H9 (cell line): ENCODE data around the gene ZNF556. TPM values are rescaled to one million over a fixed set of nuclear protein-coding genes. Genes with fewer than 3 reads are reported as not detected.
"Not testable (repeated sequence)": the region's sequence is repeated elsewhere in the genome, so short reads cannot be mapped to it uniquely, and the experiment has no call there.

Experiments used
- DNase-seq: peaks from one replicate; pipeline ENCODE4 v3.0.0-alpha.2; 2017
- H2AFZ ChIP-seq: one replicate; pipeline ENCODE4 v1.6.1; 2013; ENCODE audit warnings: mild to moderate bottlenecking, low read length, control low read depth, moderate library complexity
- H2AK5ac ChIP-seq: 2 replicates; pipeline ENCODE4 v1.6.1; 2013; ENCODE audit warnings: low read length, control low read depth, mixed read lengths; ENCODE audit not compliant: insufficient read length
- H2BK120ac ChIP-seq: one replicate; pipeline ENCODE4 v1.6.1; 2013; ENCODE audit warnings: low read depth, mild to moderate bottlenecking, low read length, control low read depth, inconsistent platforms; ENCODE audit not compliant: poor library complexity, severe bottlenecking
- H2BK12ac ChIP-seq: 2 replicates; pipeline ENCODE4 v1.6.1; 2013; ENCODE audit warnings: low read length, control low read depth, mixed read lengths, low read depth; ENCODE audit not compliant: insufficient read length
- H2BK15ac ChIP-seq: 2 replicates; pipeline ENCODE4 v1.6.1; 2013; ENCODE audit warnings: low read depth, low read length, control low read depth
- H2BK20ac ChIP-seq: one replicate; pipeline ENCODE4 v1.6.1; 2013; ENCODE audit warnings: low read depth, mild to moderate bottlenecking, low read length, control low read depth, inconsistent platforms; ENCODE audit not compliant: poor library complexity, severe bottlenecking
- H2BK5ac ChIP-seq: 2 replicates; pipeline ENCODE4 v1.6.1; 2013; ENCODE audit warnings: low read length, control low read depth, mixed read lengths; ENCODE audit not compliant: insufficient read length
- H3K14ac ChIP-seq: 2 replicates; pipeline ENCODE4 v1.6.1; 2013; ENCODE audit warnings: low read length, control low read depth; ENCODE audit not compliant: insufficient read depth
- H3K18ac ChIP-seq: 2 replicates; pipeline ENCODE4 v1.6.1; 2013; ENCODE audit warnings: low read depth, mild to moderate bottlenecking, mixed read lengths, low read length, control low read depth; ENCODE audit not compliant: insufficient read length
- H3K23ac ChIP-seq: 2 replicates; pipeline ENCODE4 v1.6.1; 2013; ENCODE audit warnings: low read length, control low read depth, mixed read lengths, low read depth; ENCODE audit not compliant: insufficient read length
- H3K23me2 ChIP-seq: 2 replicates; pipeline ENCODE4 v1.6.1; 2013; ENCODE audit warnings: low read depth, mild to moderate bottlenecking, mixed read lengths, low read length, control low read depth; ENCODE audit not compliant: insufficient read length, poor library complexity, severe bottlenecking
- H3K27ac ChIP-seq: 2 replicates; pipeline ENCODE4 v1.5.1; 2013; ENCODE audit warnings: low read length, control low read depth, mixed read lengths, low read depth; ENCODE audit not compliant: insufficient read length
- H3K27me3 ChIP-seq: 2 replicates; pipeline ENCODE4 v1.6.1; 2013; ENCODE audit warnings: low read length, control low read depth, inconsistent platforms; ENCODE audit not compliant: insufficient read depth
- H3K4ac ChIP-seq: 2 replicates; pipeline ENCODE4 v1.6.1; 2013; ENCODE audit warnings: low read depth, mild to moderate bottlenecking, control low read depth, inconsistent platforms, low read length, moderate library complexity
- H3K4me1 ChIP-seq: 2 replicates; pipeline ENCODE4 v1.6.1; 2013; ENCODE audit warnings: low read length, control low read depth, inconsistent platforms; ENCODE audit not compliant: insufficient read depth
- H3K4me2 ChIP-seq: 2 replicates; pipeline ENCODE4 v1.6.1; 2013; ENCODE audit warnings: low read length, control low read depth, mixed read lengths; ENCODE audit not compliant: insufficient read length, insufficient read depth
- H3K56ac ChIP-seq: 2 replicates; pipeline ENCODE4 v1.6.1; 2013; ENCODE audit warnings: low read depth, mild to moderate bottlenecking, mixed read lengths, low read length, control low read depth; ENCODE audit not compliant: insufficient read length
- H3K79me1 ChIP-seq: 2 replicates; pipeline ENCODE4 v1.6.1; 2013; ENCODE audit warnings: low read depth, mild to moderate bottlenecking, moderate library complexity, low read length, control low read depth, inconsistent platforms; ENCODE audit not compliant: insufficient read depth, poor library complexity, severe bottlenecking
- H3K79me2 ChIP-seq: 2 replicates; pipeline ENCODE4 v1.6.1; 2013; ENCODE audit warnings: low read length, control low read depth, inconsistent platforms; ENCODE audit not compliant: insufficient read depth
- H3K9ac ChIP-seq: 2 replicates; pipeline ENCODE4 v1.6.1; 2013; ENCODE audit warnings: low read length, control low read depth, mixed read lengths; ENCODE audit not compliant: insufficient read length; ENCODE audit errors: extremely low read depth
- H3K9me3 ChIP-seq: one replicate; pipeline ENCODE4 v1.6.1; 2013; ENCODE audit warnings: low read depth, low read length, inconsistent platforms; ENCODE audit not compliant: control insufficient read depth
- H3T11ph ChIP-seq: one replicate; pipeline ENCODE4 v1.6.1; 2013; ENCODE audit warnings: mild to moderate bottlenecking, low read length, control low read depth, inconsistent platforms
- H4K20me1 ChIP-seq: one replicate; pipeline ENCODE4 v1.6.1; 2013; ENCODE audit not compliant: control insufficient read depth, insufficient read length, insufficient read depth
- H4K5ac ChIP-seq: 2 replicates; pipeline ENCODE4 v1.6.1; 2013; ENCODE audit warnings: low read depth, mild to moderate bottlenecking, mixed read lengths, low read length, control low read depth; ENCODE audit not compliant: insufficient read length
- H4K8ac ChIP-seq: replicated peaks from 2 replicates; pipeline ENCODE4 v1.6.1; 2013; ENCODE audit warnings: low read length, control low read depth, mixed read lengths, low read depth; ENCODE audit not compliant: insufficient read length
- H4K91ac ChIP-seq: 2 replicates; pipeline ENCODE4 v1.6.1; 2013; ENCODE audit warnings: low read depth, mild to moderate bottlenecking, moderate library complexity, mixed read lengths, low read length, control low read depth; ENCODE audit not compliant: insufficient read length
- H3K27ac Mint-ChIP-seq, 3 experiments: 2 replicates in 2 of 3; 3 replicates in 1 of 3; pipeline ENCODE4 v1.8.0; 2020 to 2021; ENCODE audit warnings: mixed read lengths in 3 of 3, mild to moderate bottlenecking in 1 of 3, moderate library complexity in 1 of 3
- H3K27me3 Mint-ChIP-seq: 2 replicates; pipeline ENCODE4 v1.8.0; 2021; ENCODE audit warnings: low read depth, mild to moderate bottlenecking, moderate library complexity, mixed read lengths
- H3K36me3 Mint-ChIP-seq, 3 experiments: 2 replicates in 2 of 3; 3 replicates in 1 of 3; pipeline ENCODE4 v1.8.0; 2020 to 2021; ENCODE audit warnings: low read depth in 3 of 3, mixed read lengths in 3 of 3; ENCODE audit not compliant: insufficient read depth in 1 of 3
- H3K4me1 Mint-ChIP-seq, 2 experiments: 2 replicates each; pipeline ENCODE4 v1.8.0; 2020; ENCODE audit warnings: mixed read lengths in 2 of 2
- H3K4me3 Mint-ChIP-seq, 2 experiments: 2 replicates in 1 of 2; 3 replicates in 1 of 2; pipeline ENCODE4 v1.8.0; 2020 to 2021; ENCODE audit warnings: mild to moderate bottlenecking in 2 of 2, mixed read lengths in 2 of 2, moderate library complexity in 1 of 2
- H3K9me3 Mint-ChIP-seq, 2 experiments: 2 replicates in 1 of 2; 3 replicates in 1 of 2; pipeline ENCODE4 v1.8.0; 2020; ENCODE audit warnings: mild to moderate bottlenecking in 2 of 2, mixed read lengths in 2 of 2, moderate library complexity in 1 of 2
- CTCF ChIP-seq: fragments of 200-600 bp; sonication (generic); conservative IDR thresholded peaks from 3 replicates; pipeline ENCODE4 v1.8.0; 2021; ENCODE audit warnings: antibody characterized with exemption, mild to moderate bottlenecking
- WGBS: extraction: QIAGEN DNeasy Blood & Tissue Kit; methylation state at CpG from one replicate; pipeline ENCODE4 v1.1.7; 2013; ENCODE audit warnings: missing lambda C conversion rate, low lambda C conversion rate, mixed read lengths; ENCODE audit not compliant: insufficient read length; ENCODE audit errors: extremely low coverage; 5-methylcytosine and 5-hydroxymethylcytosine counted together
- total RNA-seq: library from RNA; stranded (reverse); gene quantifications from 2 replicates; pipeline ENCODE4 v1.2.1, GENCODE V29; 2021

The ZNF556 gene
- total RNA-seq, 1 experiment from 2014 or later, result not detected

DNA sequence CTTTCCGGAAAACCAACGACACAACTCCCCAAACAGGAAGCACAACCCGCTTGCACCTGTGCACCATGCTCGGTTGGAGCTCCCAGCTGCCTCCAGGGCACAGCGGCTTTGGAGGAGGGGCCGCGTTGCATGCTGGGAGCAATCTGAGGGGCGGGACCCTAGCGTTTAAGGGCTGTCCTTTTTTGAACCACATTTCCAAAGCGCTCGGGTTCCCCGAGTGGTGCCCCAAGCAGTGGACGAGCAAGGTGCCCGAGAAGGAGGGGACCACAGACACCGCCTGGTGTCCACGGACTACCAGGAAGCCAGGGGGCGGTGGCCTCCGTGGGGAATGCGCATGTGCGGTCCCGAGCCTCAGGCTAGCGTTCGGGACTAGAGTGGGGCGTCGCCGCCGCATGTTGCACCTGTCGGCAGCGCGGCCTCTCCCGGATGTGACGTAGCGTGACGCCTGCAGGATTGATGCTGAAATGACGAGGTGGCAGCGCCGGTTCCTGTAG, 21.6 kb downstream of the ZNF556 start:
- Histone ChIP-seq H3K9me3 (no peaks in the 10 kb centered on the region), H4K8ac (no peak overlapping the region), H3K56ac (no peak overlapping the region), H3K27ac (no peak overlapping the region), H2BK5ac (no peak overlapping the region), H3K4ac (no peak overlapping the region), H2AK5ac (no peak overlapping the region), H2BK12ac (no peak overlapping the region), H3K4me1 (no peaks in the 10 kb centered on the region; the same call in 1 of the 2 replicates), H3K18ac (no peak overlapping the region), H2BK20ac (no peak overlapping the region), H3K79me2 (no peaks in the 10 kb centered on the region), H3T11ph (no peak overlapping the region), H3K23me2 (no peaks in the 10 kb centered on the region), H3K79me1 (no peaks in the 10 kb centered on the region), H4K5ac (no peak overlapping the region), H3K4me2 (no peak overlapping the region), H3K14ac (no peak overlapping the region), H2AFZ (no peak overlapping the region), H3K9ac (no peak overlapping the region), H4K20me1 (no peaks in the 10 kb centered on the region), H2BK120ac (no peak overlapping the region), H3K27me3 (no peaks in the 10 kb centered on the region), H2BK15ac (no peak overlapping the region), H3K23ac (no peak overlapping the region), H4K91ac (no peak overlapping the region)
- no peaks in the 10 kb centered on the region; a peak in 1 of 7 replicates for H3K36me3 Mint-ChIP-seq
- no CpG with 5 or more reads among the region's 37 CpGs for WGBS
- peaks cover 7 to 8% of the 10 kb centered on the region in 2 experiments for H3K4me1 Mint-ChIP-seq
- no peak overlapping the region for H3K4me3 Mint-ChIP-seq
- TF ChIP-seq CTCF, result 0 out of 3 replicates have a peak, but pooled peaks have one; percentile 11
- peak; percentile 31 for DNase-seq
- H3K27ac Mint-ChIP-seq, result no peak overlapping the region
- H3K27me3 Mint-ChIP-seq, result peaks cover 10% of the 10 kb centered on the region
- peaks cover under 1 to 17% of the 10 kb centered on the region in 2 experiments; a peak in 4 of 5 replicates for H3K9me3 Mint-ChIP-seq

- not testable (repeated sequence) for H2BK20ac ChIP-seq, H3K79me1 ChIP-seq, H3T11ph ChIP-seq, H3K4me1 ChIP-seq, H3K4me2 ChIP-seq, H3K14ac ChIP-seq, H4K20me1 ChIP-seq, H3K27ac ChIP-seq, H3K23me2 ChIP-seq, H2BK5ac ChIP-seq, H3K23ac ChIP-seq, H2AFZ ChIP-seq, H2BK120ac ChIP-seq, H3K9ac ChIP-seq, H3K36me3 Mint-ChIP-seq, H3K79me2 ChIP-seq, H2BK12ac ChIP-seq, DNase-seq, H4K91ac ChIP-seq, H3K9me3 ChIP-seq, H3K27me3 Mint-ChIP-seq, H2AK5ac ChIP-seq, H3K18ac ChIP-seq, H3K27me3 ChIP-seq, H3K4ac ChIP-seq, H4K5ac ChIP-seq, H3K56ac ChIP-seq, H3K4me1 Mint-ChIP-seq, H3K4me3 Mint-ChIP-seq, H4K8ac ChIP-seq, H2BK15ac ChIP-seq, H3K27ac Mint-ChIP-seq
- no CpG with 5 or more reads among the region's 8 CpGs for WGBS
- peaks cover 4 to 20% of the 10 kb centered on the region in 2 experiments for H3K9me3 Mint-ChIP-seq
Observed at GRCh38 chr19:2890531-2890930, 23.4 kb downstream of the ZNF556 start.
